Tibial artery (tissue), 4 donors: ENCODE results near the gene RBL2.

Experiments used
- DNase-seq, 2 donors: peaks; one replicate each; pipeline ENCODE4 v3.0.0-alpha.2; 2019
- H3K27ac ChIP-seq, 2 donors: fragments of 200-600 bp; sonication (generic) in 1 of 2; 1 replicate in 1 of 2; 2 replicates in 1 of 2; pipeline ENCODE4 v1.5.1; 2018 to 2019; ENCODE audit warnings: mild to moderate bottlenecking in 1 of 2
- H3K27me3 ChIP-seq, 2 donors: fragments of 200-600 bp; sonication (generic) in 1 of 2; one replicate each; pipeline versions ENCODE4 v1.5.1 to v1.6.0; 2016 to 2019
- H3K36me3 ChIP-seq, 3 donors: fragments of 200-600 bp; sonication (generic) in 2 of 3; one replicate each; pipeline ENCODE4 v1.5.1; 2016 to 2019; ENCODE audit warnings: mild to moderate bottlenecking in 2 of 3
- H3K4me1 ChIP-seq, 4 donors: fragments of 200-600 bp; sonication (generic) in 2 of 4; 1 replicate in 3 of 4; 2 replicates in 1 of 4; pipeline ENCODE4 v1.5.1; 2016 to 2019
- H3K4me3 ChIP-seq, 2 donors: fragments of 200-600 bp; sonication (generic) in 1 of 2; 1 replicate in 1 of 2; 2 replicates in 1 of 2; pipeline ENCODE4 v1.5.1; 2018 to 2019; ENCODE audit warnings: mild to moderate bottlenecking in 2 of 2
- H3K9me3 ChIP-seq, 3 donors: fragments of 200-600 bp; sonication (generic) in 1 of 3; one replicate each; pipeline ENCODE4 v1.5.1; 2016 to 2019
- intact Hi-C: fragments of 100-400 bp; cut with DNase I; formaldehyde crosslinking; loops from one replicate; pipeline ENCODE4 v1.15.0; 2023; ENCODE audit warnings: low total_unique reads
- TF ChIP-seq, protein P1 (sequence below), 2 experiments: fragments of 200-600 bp in 1 of 2; fragments of 450-650 bp in 1 of 2; IDR thresholded peaks; one replicate each; pipeline ENCODE4 v1.5.1; 2017 to 2019; ENCODE audit warnings: antibody characterized with exemption in 2 of 2, mild to moderate bottlenecking in 1 of 2, moderate library complexity in 1 of 2

RBL2 gene

DNA sequence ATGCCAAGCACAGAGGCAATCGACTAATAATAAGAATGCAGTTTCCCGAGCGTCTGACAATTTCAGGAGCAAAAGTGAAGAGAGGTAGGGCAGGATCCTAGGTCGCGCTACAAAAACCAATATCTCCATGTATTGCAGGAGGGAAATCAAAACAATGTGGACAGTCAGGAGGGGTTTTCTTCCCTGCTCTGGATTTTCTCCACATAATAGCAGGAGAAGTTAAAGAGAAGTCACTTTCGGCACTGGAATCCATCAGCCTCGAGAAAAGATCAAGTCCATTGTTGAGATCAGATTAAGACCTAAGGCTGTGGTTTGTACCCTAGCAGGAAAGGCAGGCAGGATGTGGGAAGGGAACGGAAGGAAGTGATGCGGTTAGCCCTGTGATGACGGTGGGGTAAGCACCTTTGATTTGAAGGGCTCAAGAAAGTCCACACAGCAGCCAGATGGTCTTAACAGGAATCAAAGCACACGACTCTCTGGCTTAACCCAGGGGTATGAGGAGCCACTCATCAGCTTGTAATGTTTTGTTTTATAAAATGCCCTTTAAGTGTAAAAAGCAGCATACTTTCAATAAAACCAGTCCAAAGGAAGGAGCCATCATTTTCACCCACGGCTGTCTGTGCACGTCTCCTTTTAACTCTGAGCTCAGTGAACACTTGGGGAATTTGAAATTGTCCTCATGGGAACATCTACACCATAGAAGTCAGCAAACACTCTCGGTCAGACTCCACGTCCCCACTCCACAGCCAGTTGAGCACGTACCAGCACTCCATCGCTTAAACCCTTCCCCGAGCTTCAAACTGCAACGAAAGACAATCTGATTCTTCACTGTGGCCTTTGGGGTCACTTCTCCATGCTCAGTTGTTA lies 84.5 kb downstream of the RBL2 start:
- Histone ChIP-seq H3K9me3 (no peaks in the 10 kb centered on the region), H3K4me1 (no peaks in the 10 kb centered on the region), H3K4me3 (no peak overlapping the region), H3K27ac (no peak overlapping the region), H3K36me3 (no peaks in the 10 kb centered on the region), H3K27me3 (no peaks in the 10 kb centered on the region)
- no peak for DNase-seq
- intact Hi-C loops: no loop called here
- TF ChIP-seq, protein P1, sequence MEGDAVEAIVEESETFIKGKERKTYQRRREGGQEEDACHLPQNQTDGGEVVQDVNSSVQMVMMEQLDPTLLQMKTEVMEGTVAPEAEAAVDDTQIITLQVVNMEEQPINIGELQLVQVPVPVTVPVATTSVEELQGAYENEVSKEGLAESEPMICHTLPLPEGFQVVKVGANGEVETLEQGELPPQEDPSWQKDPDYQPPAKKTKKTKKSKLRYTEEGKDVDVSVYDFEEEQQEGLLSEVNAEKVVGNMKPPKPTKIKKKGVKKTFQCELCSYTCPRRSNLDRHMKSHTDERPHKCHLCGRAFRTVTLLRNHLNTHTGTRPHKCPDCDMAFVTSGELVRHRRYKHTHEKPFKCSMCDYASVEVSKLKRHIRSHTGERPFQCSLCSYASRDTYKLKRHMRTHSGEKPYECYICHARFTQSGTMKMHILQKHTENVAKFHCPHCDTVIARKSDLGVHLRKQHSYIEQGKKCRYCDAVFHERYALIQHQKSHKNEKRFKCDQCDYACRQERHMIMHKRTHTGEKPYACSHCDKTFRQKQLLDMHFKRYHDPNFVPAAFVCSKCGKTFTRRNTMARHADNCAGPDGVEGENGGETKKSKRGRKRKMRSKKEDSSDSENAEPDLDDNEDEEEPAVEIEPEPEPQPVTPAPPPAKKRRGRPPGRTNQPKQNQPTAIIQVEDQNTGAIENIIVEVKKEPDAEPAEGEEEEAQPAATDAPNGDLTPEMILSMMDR (IDR thresholded peaks at IDR 0.05): no peak

DNA sequence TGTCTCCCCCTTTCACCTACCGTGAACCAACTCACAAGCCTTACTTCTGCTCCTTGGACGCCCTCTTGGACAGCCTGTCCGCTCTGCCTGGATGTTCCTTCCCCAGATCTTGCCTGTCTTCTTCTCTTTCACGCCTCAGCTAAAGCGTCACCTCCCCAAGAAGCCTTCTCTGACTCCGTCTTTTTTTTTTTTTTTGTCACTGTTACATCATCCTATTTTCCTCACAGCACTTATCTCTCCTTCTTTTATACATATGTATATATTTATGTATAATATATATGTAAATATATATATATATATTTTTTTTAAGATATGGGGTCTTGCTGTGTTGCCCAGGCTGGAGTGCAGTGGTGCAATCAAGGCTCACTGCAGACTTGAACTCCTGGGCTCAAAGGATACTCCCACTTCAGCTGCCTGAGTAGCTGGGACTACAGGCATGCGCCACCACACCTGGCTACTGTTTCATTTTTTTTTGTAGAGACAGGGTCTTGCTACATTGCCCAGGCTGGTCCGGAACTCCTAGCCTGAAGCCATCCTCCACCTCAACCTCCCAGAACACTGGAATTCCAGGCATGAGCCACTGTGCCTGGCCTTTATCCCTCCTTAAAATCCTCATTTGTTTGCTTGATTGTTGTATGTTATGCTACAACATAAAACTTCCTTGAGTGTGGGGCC lies 85.3 kb downstream of the RBL2 start:
- intact Hi-C loops: no loop called here
- no peak for DNase-seq

DNA sequence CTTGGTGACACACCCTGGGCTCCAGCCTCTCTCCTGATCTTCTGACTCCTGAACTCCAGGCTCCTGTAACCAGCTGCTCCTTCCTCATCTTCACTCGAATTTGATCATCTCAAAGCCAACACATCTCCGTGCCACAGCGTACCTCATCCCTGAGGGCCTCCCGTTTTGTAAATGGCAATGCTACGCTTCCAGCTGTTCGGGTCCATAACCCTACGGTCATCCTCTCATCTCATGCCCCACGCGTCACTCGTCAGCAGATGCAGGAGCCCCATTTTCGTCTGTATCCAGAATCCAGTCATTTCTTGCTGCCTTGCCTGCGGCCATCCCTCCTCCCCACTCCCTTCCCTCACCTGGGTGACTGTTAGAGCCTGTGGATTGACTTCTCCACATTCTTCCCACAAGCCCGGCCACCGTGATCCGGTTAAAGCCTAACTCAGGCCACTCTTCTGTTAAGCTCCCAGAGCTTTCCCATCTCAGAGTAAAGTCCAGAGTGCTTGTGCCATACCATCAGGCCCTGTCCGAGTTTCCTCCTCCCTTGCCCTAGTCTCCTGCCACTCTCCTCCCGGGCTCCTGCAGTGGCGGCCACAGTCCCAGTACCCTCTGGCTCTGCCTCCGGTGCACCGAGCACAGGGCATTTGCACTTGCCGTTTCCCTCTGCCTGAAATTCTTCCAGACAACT lies 89.0 kb downstream of the RBL2 start:
- no peak for DNase-seq

More for the DNA sequence above, 85.3 kb downstream of the RBL2 start:
- no peak overlapping the region for H3K4me3 ChIP-seq
- H3K9me3 ChIP-seq: no peaks in the 10 kb centered on the region
- H3K27me3 ChIP-seq: no peaks in the 10 kb centered on the region
- H3K27ac ChIP-seq: no peak overlapping the region
- no peaks in the 10 kb centered on the region for H3K36me3 ChIP-seq
- TF ChIP-seq, protein P1 (IDR thresholded peaks at IDR 0.05): no peak
- no peaks in the 10 kb centered on the region for H3K4me1 ChIP-seq

DNA sequence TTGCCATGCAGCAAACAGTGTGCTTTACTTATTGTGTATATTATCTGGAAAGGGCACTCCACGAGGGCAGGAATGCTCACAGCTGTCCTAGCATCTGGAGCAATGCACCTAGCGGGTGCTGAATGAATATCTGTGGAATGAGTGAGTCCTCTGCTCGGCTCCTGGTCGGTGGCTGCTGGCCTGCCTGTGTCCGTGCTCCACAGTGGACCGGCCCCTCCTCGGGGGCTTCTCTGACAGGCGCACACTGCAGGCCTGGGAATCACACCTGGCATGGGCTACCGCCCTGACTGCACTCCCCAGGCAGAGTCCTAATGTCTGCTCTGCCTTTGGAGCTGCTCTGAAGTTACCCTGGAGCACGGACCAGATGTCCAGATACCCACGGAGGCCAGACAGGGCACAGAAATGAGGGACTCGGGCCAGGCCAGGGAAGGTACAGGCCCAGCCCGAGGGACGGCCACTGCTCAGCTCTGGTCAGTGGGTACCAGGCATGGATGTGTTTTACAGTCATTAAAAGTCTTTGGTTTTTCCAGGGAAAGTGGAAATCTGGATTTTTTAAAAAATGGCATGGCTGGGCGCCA lies 89.8 kb downstream of the RBL2 start:
- no peaks in the 10 kb centered on the region for H3K9me3 ChIP-seq
- peaks cover 0 to 4% of the 10 kb centered on the region in 2 donors for H3K27me3 ChIP-seq
- intact Hi-C loops: no loop called here
- H3K36me3 ChIP-seq: no peaks in the 10 kb centered on the region
- H3K4me1 ChIP-seq: no peaks in the 10 kb centered on the region
- H3K27ac ChIP-seq: no peak overlapping the region
- no peak overlapping the region for H3K4me3 ChIP-seq
- TF ChIP-seq, protein P1 (IDR thresholded peaks at IDR 0.05): no peak
- DNase-seq: no peak

More for the DNA sequence above, 89.0 kb downstream of the RBL2 start:
- Histone ChIP-seq H3K4me1 (no peaks in the 10 kb centered on the region), H3K9me3 (no peaks in the 10 kb centered on the region), H3K4me3 (no peak overlapping the region), H3K27ac (no peak overlapping the region), H3K36me3 (no peaks in the 10 kb centered on the region), H3K27me3 (no peaks in the 10 kb centered on the region)
- TF ChIP-seq, protein P1 (IDR thresholded peaks at IDR 0.05): no peak
- intact Hi-C loops: no loop called here

DNA sequence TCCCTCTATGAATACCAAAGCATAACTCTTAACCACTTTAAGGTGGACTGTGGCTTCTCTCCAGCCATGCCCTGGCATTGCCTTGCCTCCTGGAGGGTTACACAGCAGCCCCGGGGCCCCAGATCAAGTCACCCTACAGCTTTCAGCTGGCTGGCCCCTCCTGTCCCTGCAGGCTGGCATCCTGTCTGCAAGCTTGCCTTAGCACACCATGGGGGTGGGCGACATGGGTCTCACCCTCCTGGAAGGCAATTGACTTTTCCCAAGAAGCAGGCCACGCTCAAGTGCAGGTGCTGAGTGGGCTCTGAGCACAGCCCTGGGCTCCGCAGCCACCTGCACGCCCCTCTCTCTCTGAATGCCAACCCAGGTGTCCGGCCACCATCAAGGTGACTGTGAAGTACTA lies 94.5 kb downstream of the RBL2 start:
- Histone ChIP-seq H3K27me3 (peaks cover 0 to 4% of the 10 kb centered on the region in 2 donors), H3K4me1 (no peaks in the 10 kb centered on the region), H3K27ac (no peak overlapping the region), H3K4me3 (no peak overlapping the region), H3K9me3 (peaks cover 0 to 4% (median 0%) of the 10 kb centered on the region in 3 donors), H3K36me3 (no peaks in the 10 kb centered on the region)
- intact Hi-C loops: no loop called here
- TF ChIP-seq, protein P1 (IDR thresholded peaks at IDR 0.05): no peak
- no peak for DNase-seq
